Jurkat, Clone E6-1 (cell line): ENCODE results near the gene INSRR.

Experiments
- DNase-seq: peaks from one replicate; pipeline ENCODE4 v3.0.0-alpha.2; 2011; ENCODE audit warnings: low read depth, low spot score
- H3K4me3 ChIP-seq: 2 replicates; pipeline ENCODE4 v1.5.1; 2011; ENCODE audit warnings: mild to moderate bottlenecking, low read length, control low read depth, moderate library complexity

INSRR gene

GRCh38 chr1:156879876-156880275 lies 21.0 kb upstream of the INSRR start:
- DNase-seq: no peak
- H3K4me3 ChIP-seq: no peak overlapping the region

GRCh38 chr1:156877433-156878170 lies 18.7 kb upstream of the INSRR start:
- no peak overlapping the region for H3K4me3 ChIP-seq
- no peak for DNase-seq

- no peak overlapping the region for H3K4me3 ChIP-seq
- no peak for DNase-seq
Measured at GRCh38 chr1:156876281-156876680, 17.4 kb upstream of the INSRR start.

- no peak for DNase-seq
- no peak overlapping the region for H3K4me3 ChIP-seq
Measured at GRCh38 chr1:156875341-156875615, 16.4 kb upstream of the INSRR start.

- H3K4me3 ChIP-seq: no peak overlapping the region
Measured at GRCh38 chr1:156874572-156875340, 15.8 kb upstream of the INSRR start.

GRCh38 chr1:156874142-156874541 lies 15.2 kb upstream of the INSRR start:
- DNase-seq: no peak
- no peak overlapping the region for H3K4me3 ChIP-seq

More at GRCh38 chr1:156874572-156875340, 15.8 kb upstream of the INSRR start:
- DNase-seq: no peak

GRCh38 chr1:156873659-156874058 lies 14.7 kb upstream of the INSRR start:
- DNase-seq: no peak
- no peak overlapping the region for H3K4me3 ChIP-seq

GRCh38 chr1:156869455-156869854 lies 10.5 kb upstream of the INSRR start:
- DNase-seq: no peak
- H3K4me3 ChIP-seq: no peak overlapping the region

GRCh38 chr1:156868341-156868740 lies 9.4 kb upstream of the INSRR start:
- no peak for DNase-seq
- no peak overlapping the region for H3K4me3 ChIP-seq

- DNase-seq: no peak
- no peak overlapping the region for H3K4me3 ChIP-seq
Measured at GRCh38 chr1:156866249-156866909, 7.5 kb upstream of the INSRR start.

- DNase-seq: no peak
- no peak overlapping the region for H3K4me3 ChIP-seq
Measured at GRCh38 chr1:156865865-156866248, 6.9 kb upstream of the INSRR start.

GRCh38 chr1:156865258-156865657 lies 6.3 kb upstream of the INSRR start:
- DNase-seq: no peak
- no peak overlapping the region for H3K4me3 ChIP-seq

GRCh38 chr1:156864796-156865195 lies 5.9 kb upstream of the INSRR start:
- no peak overlapping the region for H3K4me3 ChIP-seq
- no peak for DNase-seq

GRCh38 chr1:156863631-156864030 lies 4.7 kb upstream of the INSRR start:
- DNase-seq: no peak
- H3K4me3 ChIP-seq: no peak overlapping the region

- no peak overlapping the region for H3K4me3 ChIP-seq
- DNase-seq: peak; percentile 32
Measured at GRCh38 chr1:156862997-156863599, 4.2 kb upstream of the INSRR start.

GRCh38 chr1:156862584-156862983 lies 3.7 kb upstream of the INSRR start:
- no peak for DNase-seq
- H3K4me3 ChIP-seq: no peak overlapping the region

GRCh38 chr1:156860628-156861423 lies 1.9 kb upstream of the INSRR start, which contains the start of gene NTRK1:
Gene NTRK1 (plus strand): TSS chr1:156860865. CDS start chr1:156860935, 70 bp downstream.
- DNase-seq: peak; percentile 56
- H3K4me3 ChIP-seq: peak within 1 kb of the TSS; percentile 55

GRCh38 chr1:156860113-156860627 lies 1.3 kb upstream of the INSRR start:
- peak; percentile 5 for DNase-seq
- peak overlapping the region; percentile 55 for H3K4me3 ChIP-seq
